GM19438 (cell line): ENCODE results near the gene FCER1A.

Experiments
- ATAC-seq: cut with Tn5 transposase; IDR thresholded peaks from one replicate; pipeline ENCODE4 v1.9.1; 2021; ENCODE audit warnings: low read depth; ENCODE audit not compliant: unreplicated experiment

Gene FCER1A

DNA sequence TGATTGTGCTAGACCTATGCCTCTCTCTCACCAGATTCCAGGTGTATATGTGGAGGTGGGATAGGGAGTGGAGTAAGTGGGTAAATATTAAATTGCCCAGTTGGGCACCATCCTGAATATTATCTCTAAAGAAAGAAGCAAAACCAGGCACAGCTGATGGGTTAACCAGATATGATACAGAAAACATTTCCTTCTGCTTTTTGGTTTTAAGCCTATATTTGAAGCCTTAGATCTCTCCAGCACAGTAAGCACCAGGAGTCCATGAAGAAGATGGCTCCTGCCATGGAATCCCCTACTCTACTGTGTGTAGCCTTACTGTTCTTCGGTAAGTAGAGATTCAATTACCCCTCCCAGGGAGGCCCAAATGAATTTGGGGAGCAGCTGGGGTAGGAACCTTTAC, at the start of gene FCER1A:
TSS of gene FCER1A (plus strand) at position 242 of the 400 bp plus-strand sequence. CDS start at position 271, 29 bp downstream.
- no peak for ATAC-seq

- no peak for ATAC-seq
These were observed 40.8 kb upstream of the FCER1A start for GRCh38 chr1:159261311-159261710.

GRCh38 chr1:159261721-159262494, 40.2 kb upstream of the FCER1A start:
- no peak for ATAC-seq

GRCh38 chr1:159266832-159267231, 35.3 kb upstream of the FCER1A start:
- no peak for ATAC-seq

GRCh38 chr1:159274631-159275030, 27.5 kb upstream of the FCER1A start:
- ATAC-seq, result no peak

DNA sequence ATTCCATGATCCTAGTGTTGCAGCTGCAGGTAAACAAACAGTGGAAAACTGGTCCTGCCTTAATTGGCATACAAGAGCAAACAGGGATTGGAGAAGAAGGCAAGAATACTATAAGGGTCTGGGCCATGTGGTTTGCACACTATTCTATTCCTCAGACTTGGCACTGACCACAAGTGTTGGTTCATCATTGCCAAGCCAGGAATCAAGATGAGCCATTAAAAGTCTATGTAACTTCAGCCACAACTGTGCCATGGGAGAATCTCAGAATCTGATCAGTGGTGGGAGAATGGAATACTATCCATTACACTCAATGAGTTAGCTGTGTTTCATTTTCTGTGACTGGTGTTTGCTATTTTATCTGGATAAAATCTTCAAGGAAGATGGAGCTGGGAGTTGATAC, 26.2 kb upstream of the FCER1A start:
- no peak for ATAC-seq

- no peak for ATAC-seq
These were observed 22.4 kb upstream of the FCER1A start for GRCh38 chr1:159279773-159280172.

- ATAC-seq, result no peak
These were observed 20.0 kb upstream of the FCER1A start for GRCh38 chr1:159282118-159282517.

DNA sequence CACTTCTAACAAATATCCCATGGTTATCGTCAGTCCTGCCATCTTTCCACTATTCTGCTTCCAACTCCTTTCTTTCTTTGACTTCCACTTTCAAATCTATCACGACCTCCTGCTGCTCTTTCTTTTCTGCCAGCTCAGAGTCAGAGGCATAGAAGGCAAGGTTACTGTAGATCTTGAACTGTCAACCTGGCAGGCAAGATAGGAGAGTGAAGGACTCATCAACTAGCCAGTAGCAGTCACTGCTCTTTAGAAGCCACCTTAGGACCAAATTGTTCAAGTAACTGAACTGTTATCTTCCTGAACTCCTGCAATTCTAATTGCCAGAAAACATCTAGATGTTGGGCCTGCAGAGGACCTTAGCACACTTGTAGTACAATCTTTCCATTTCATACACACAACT, 13.1 kb upstream of the FCER1A start:
- ATAC-seq, result no peak

DNA sequence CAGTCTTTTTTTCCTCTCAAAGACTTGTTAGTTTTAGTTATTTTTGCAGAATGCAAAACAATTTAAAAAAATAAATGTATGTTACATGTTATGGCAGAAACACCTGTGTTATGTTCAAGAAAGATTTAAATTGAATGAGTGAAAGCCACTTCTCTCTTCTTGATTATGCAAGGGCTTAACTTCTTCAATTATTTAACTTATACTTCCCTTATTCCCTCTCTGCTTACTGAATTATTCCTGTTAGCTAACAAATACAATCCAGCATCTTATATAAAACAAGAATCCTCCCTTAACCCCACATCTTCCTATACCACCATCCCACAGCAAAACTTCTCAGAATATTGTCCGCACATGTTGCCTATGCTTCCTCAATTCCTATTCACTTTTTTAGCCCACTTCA, 10.7 kb upstream of the FCER1A start:
- ATAC-seq, result no peak

DNA sequence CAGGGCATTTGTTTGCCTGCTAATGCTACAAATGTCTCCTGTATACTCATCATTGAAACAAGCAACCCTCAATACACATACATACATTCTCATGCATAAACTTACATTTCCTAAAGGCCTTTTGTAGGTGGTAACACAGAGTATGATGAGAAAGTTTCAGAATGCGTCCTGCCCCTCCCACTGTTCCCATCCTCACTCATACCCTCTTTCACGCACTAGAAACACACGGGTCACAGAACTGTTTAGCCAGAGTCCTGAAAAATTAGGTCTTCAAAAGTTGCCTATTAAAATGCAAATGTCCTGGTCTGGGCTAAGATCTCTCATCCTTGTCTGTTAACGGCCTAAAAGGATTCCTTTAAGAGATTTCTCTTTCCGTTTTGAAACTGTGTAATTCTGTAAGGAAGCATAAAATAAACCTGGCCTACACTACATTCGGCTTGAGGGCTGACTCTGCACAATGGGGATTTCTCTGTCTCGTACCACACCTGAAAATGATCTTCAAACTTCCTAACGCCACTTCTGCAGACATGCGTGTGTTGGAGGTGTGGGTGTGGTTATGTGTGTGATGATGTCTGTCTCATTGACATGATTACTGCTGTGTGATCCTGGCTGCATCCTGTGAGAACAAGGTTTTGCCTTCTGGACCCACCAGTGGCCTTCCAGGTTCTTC, 5.3 kb upstream of the FCER1A start:
- ATAC-seq, result no peak

DNA sequence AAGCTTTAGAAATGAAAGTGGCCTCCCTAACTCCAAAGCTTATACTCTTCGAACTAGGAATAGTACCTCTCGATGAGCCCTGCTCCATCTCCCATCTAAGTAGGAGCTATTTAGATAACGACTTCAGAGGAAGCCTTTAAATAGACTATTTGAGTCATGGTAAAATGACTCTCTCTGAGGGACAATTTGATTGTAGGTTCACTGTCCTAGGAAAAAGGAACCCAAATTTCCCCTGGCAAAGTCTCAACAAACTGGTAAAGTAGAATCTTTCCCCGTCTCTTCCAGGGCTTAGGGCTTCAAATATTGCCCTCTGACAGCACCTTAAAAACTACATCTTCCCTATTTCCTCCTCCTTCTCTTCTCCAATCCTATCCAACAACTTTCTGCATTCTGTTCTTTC, 2.0 kb upstream of the FCER1A start:
- ATAC-seq, result no peak

- no peak for ATAC-seq
These were observed 5.3 kb downstream of the FCER1A start for GRCh38 chr1:159307346-159308020.

- ATAC-seq, result no peak
These were observed 9.5 kb downstream of the FCER1A start for GRCh38 chr1:159311679-159312078.

GRCh38 chr1:159315381-159315780, 13.2 kb downstream of the FCER1A start:
- ATAC-seq, result no peak

DNA sequence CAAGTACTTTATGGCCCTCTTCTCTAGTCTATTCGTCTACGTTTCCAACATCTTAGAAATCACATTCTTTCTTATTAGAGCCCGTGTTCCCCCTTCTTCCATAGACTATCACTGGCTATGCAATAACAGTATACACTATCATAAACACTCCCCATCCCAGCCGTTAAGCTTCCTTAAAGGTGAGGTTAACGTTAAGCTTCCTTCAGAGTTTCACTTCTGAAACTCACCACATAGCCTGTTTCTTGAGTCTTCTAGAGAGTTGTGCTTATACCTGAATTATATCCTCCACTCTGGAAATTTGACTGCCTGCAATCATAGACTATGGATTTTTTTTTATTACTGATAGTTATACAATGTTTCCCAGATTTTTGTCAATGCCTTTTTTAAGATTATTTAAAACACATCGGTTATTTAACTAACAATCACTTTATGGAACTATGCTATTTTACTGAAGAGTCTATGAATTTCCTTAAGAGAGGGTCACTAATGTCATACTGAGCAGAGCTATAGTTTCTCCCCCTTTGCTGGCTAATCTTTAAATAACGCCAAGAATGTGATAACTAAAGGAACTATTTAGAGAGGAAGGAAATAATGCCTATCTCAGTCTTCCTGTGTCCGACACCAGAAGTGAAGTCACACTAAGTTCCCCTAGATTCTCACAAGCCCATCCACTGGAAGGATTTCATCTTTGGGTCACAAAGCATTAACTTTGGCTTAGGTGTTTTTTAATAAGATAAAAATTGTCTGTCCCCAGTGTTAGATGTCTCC, 16.8 kb downstream of the FCER1A start:
- no peak for ATAC-seq

DNA sequence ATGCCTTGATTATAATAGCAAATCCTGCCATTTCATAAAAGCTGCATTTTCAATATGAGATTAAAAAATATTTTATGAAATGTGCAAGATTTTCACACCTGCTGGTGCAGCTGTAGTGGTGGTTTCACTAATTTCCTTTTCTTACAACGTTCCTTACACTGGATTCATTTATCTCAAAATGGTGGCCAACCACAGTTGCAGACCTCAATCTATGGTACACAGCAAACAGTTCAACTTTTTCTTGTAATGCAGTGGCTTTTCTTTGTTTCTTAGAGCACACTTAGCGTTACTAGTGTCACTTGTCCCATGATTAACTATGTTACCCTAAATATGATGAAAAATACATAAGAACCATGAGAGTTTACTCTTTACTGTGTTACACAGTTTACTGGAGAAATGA, 32.7 kb downstream of the FCER1A start:
- no peak for ATAC-seq

DNA sequence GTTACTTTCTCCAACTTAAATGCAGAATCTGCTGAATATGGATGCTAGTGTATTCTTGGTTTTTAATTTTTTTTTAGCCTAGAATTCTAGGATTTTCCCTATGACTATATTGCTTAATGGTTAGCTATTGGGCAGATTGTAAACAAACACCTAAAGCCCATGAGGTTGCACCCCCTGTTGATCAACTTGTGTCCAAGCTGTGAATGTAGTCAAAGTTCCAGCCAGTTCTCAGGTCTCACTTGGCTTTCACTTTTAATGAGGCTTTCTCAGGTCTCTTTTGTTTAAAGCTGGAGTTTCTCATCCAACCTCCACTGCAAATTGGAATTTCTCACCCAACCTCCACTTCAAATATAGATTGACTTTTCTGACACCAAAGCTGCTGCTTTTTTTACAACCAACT, 35.9 kb downstream of the FCER1A start:
- ATAC-seq, result no peak

- ATAC-seq, result no peak
These were observed 37.4 kb downstream of the FCER1A start for GRCh38 chr1:159339536-159339935.

- ATAC-seq, result no peak
These were observed 39.6 kb downstream of the FCER1A start for GRCh38 chr1:159341736-159342135.
